Mesothelial cell of epicardium (in vitro differentiated cells): ENCODE data around the gene CEP112. TPM values are rescaled to one million over a fixed set of nuclear protein-coding genes. Genes with fewer than 3 reads are reported as not detected.

Experiments used
- DNase-seq, 2 experiments: peaks; one replicate each; pipeline ENCODE4 v3.0.0; 2021; ENCODE audit warnings: low spot score in 2 of 2; ENCODE audit not compliant: unreplicated experiment in 2 of 2
- H3K27ac Mint-ChIP-seq: 2 replicates; pipeline ENCODE4 v1.8.0; 2021; ENCODE audit warnings: mixed read lengths
- H3K27me3 Mint-ChIP-seq: 2 replicates; pipeline ENCODE4 v1.8.0; 2021; ENCODE audit warnings: low read depth, mixed read lengths
- H3K36me3 Mint-ChIP-seq: 2 replicates; pipeline ENCODE4 v1.8.0; 2021; ENCODE audit warnings: mixed read lengths
- H3K4me1 Mint-ChIP-seq: 2 replicates; pipeline ENCODE4 v1.8.0; 2021; ENCODE audit warnings: mixed read lengths
- H3K4me3 Mint-ChIP-seq: 2 replicates; pipeline ENCODE4 v1.8.0; 2021; ENCODE audit warnings: mild to moderate bottlenecking, moderate library complexity, mixed read lengths
- H3K9me3 Mint-ChIP-seq: 2 replicates; pipeline ENCODE4 v1.8.0; 2021; ENCODE audit warnings: mixed read lengths
- CTCF ChIP-seq: fragments of 200-600 bp; sonication (generic); IDR thresholded peaks from one replicate; pipeline ENCODE4 v1.5.0; 2021; ENCODE audit warnings: antibody characterized with exemption; ENCODE audit not compliant: unreplicated experiment
- total RNA-seq: library from RNA; stranded (reverse); gene quantifications from 3 replicates; pipeline ENCODE4 v1.2.1, GENCODE V29; 2021

CEP112 gene
- total RNA-seq, 1 donor from 2014 or later = 24.0 TPM

DNA sequence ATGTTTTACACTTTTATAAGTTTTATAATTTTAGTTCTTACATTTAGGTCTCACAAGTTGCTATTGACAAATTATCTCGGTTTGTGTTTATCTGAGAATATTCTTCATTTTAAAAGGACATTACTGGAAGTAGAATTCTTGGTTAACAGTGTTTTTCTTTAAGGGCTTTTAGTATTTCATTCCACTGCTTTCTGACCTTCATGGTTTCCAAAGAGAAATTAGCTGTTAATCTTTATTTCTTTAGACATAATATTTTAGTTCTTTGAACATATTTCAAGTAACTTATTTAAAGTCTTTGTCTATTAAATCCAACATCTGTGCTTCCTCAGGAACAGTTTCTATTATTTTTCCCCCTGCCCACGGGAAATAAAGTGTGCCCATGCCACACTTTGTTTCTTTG lies 390.4 kb downstream of the CEP112 start:
- Mint-ChIP-seq H3K4me1 (no peaks in the 10 kb centered on the region), H3K36me3 (peaks cover 22% of the 10 kb centered on the region), H3K27ac (no peak overlapping the region), H3K27me3 (no peaks in the 10 kb centered on the region), H3K4me3 (no peak overlapping the region), H3K9me3 (peaks cover 55% of the 10 kb centered on the region)
- no peak for DNase-seq
- no peak for TF ChIP-seq CTCF

DNA sequence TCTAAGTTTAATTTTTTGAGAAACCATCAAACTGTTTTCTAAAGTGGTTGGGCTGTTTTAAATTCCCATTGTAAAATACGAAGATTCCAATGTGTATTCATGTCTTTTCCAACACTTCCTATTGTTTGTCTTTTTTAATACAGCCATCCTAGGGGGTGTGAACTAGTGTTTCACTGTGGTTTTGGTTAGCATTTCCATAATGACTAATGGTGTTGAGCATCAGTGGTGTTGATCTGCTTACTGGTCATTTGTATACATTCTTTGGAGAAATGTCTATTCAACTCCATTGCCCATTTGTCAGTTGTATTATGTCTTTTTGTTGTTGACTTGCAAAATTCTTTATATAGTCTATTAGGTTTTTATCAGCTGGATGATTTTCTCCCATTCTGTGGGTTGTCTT lies 391.3 kb downstream of the CEP112 start:
- no peak for DNase-seq

DNA sequence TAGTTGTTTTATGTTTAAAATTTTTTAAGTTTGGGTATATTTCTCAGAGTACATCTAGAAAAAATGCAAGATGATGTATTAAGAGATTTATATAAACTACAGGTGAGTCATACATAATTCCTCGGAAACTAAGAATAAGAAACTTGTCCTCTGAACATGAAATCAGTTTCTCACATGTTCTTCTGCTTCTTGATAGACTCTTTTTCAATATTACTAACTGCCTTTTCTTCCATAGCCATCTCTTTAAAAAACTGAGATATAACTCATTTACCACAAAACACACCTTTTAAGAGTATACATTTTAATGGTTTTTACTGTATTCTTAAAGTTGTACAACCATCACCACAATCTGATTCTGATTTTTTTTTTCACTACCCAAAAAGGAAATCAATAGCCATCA lies 392.1 kb downstream of the CEP112 start:
- H3K4me3 Mint-ChIP-seq = no peak overlapping the region

More for the DNA sequence above, 391.3 kb downstream of the CEP112 start:
- no peak for TF ChIP-seq CTCF
- H3K27me3 Mint-ChIP-seq = no peaks in the 10 kb centered on the region
- peaks cover 19% of the 10 kb centered on the region for H3K36me3 Mint-ChIP-seq
- H3K27ac Mint-ChIP-seq = no peak overlapping the region
- H3K4me3 Mint-ChIP-seq = no peak overlapping the region
- H3K4me1 Mint-ChIP-seq = no peaks in the 10 kb centered on the region
- peaks cover 48% of the 10 kb centered on the region for H3K9me3 Mint-ChIP-seq

GRCh38 chr17:65799454-65799853 lies 392.5 kb downstream of the CEP112 start:
- Mint-ChIP-seq H3K9me3 (peaks cover 43% of the 10 kb centered on the region), H3K4me3 (no peak overlapping the region), H3K36me3 (peaks cover 19% of the 10 kb centered on the region), H3K4me1 (no peaks in the 10 kb centered on the region), H3K27me3 (no peaks in the 10 kb centered on the region), H3K27ac (no peak overlapping the region)
- DNase-seq = no peak
- no peak for TF ChIP-seq CTCF

More for the DNA sequence above, 392.1 kb downstream of the CEP112 start:
- no peak for DNase-seq
- no peak overlapping the region for H3K27ac Mint-ChIP-seq
- H3K27me3 Mint-ChIP-seq = no peaks in the 10 kb centered on the region
- no peaks in the 10 kb centered on the region for H3K4me1 Mint-ChIP-seq
- peaks cover 19% of the 10 kb centered on the region for H3K36me3 Mint-ChIP-seq
- TF ChIP-seq CTCF = no peak
- H3K9me3 Mint-ChIP-seq = peaks cover 43% of the 10 kb centered on the region

DNA sequence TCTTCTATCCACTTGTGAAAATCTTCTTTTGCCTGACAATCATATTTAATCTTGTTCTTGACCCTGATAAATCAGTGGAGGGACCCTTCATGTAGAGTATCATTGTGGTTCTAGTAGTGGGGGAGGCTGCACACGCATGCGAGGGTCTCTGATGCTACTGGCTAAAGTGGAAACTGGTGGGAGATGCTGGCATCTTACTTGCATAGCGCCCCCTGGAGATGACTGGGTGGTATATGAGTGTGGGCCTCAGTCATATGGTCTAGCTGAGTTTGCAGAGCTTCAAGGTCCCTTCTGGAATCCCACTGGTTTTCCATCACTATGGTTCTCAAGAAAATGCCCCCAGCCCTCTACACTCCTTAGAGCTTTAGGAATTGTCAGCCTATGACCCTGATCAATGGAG lies 394.1 kb downstream of the CEP112 start:
- no peaks in the 10 kb centered on the region for H3K4me1 Mint-ChIP-seq
- H3K9me3 Mint-ChIP-seq = peaks cover 34% of the 10 kb centered on the region
- DNase-seq = no peak
- no peaks in the 10 kb centered on the region for H3K27me3 Mint-ChIP-seq
- no peak overlapping the region for H3K27ac Mint-ChIP-seq
- peaks cover 16% of the 10 kb centered on the region for H3K36me3 Mint-ChIP-seq
- TF ChIP-seq CTCF = peak; percentile 32
- H3K4me3 Mint-ChIP-seq = no peak overlapping the region

- Mint-ChIP-seq H3K27ac (no peak overlapping the region), H3K36me3 (peaks cover 10% of the 10 kb centered on the region), H3K4me3 (no peak overlapping the region), H3K9me3 (peaks cover 27% of the 10 kb centered on the region), H3K27me3 (no peaks in the 10 kb centered on the region), H3K4me1 (peaks cover 5% of the 10 kb centered on the region)
- DNase-seq = no peak
- no peak for TF ChIP-seq CTCF
Measured at GRCh38 chr17:65797101-65797500, 394.8 kb downstream of the CEP112 start.
